ENCODE data around the gene SLC7A11. TPM values are rescaled to one million over a fixed set of nuclear protein-coding genes. Genes with fewer than 3 reads are reported as not detected.

SLC7A11 gene
- total and polyA plus RNA-seq, 2 of the 4 experiments (the other 2 are of a cell fraction): 8.3 to 24.7 TPM

GRCh38 chr4:138200236-138200590 is 41.9 kb downstream of the SLC7A11 start:
- ATAC-seq (ENCODE audit: low read depth): no peak
- WGBS, 2 experiments (ENCODE audit: extremely low coverage in 2 of 2, insufficient read length in 1 of 2): 50% methylated on average over 1 of the region's 1 CpG; no CpG with 5 or more reads in 1 of the 2 experiments

More at GRCh38 chr4:138200236-138200590, 41.9 kb downstream of the SLC7A11 start:
- H3K9ac ChIP-seq (ENCODE audit: low read depth, low read length): no peak overlapping the region
- no TSS peak for BruUV-seq (replicated peaks)
- peaks cover 4% of the 10 kb centered on the region; the same call in 1 of the 2 replicates for H4K20me1 ChIP-seq (ENCODE audit: insufficient read depth, low read length)
- H3K9me1 ChIP-seq (ENCODE audit: insufficient read depth, low read length): peaks cover 9% of the 10 kb centered on the region; the same call in 1 of the 2 replicates
- H2AK5ac ChIP-seq (ENCODE audit: low read depth, low read length): no peak overlapping the region
- TF ChIP-seq RAD21 (IDR thresholded peaks at IDR 0.05; ENCODE audit: low read length) (no peak), CEBPB (IDR thresholded peaks at IDR 0.05; ENCODE audit: low read depth, low read length) (no peak), NFE2L2 (IDR thresholded peaks at IDR 0.05; ENCODE audit: low read depth, low read length) (no peak), USF2 (IDR thresholded peaks at IDR 0.05; ENCODE audit: low read depth, low read length) (no peak), MAZ (IDR thresholded peaks at IDR 0.05; ENCODE audit: borderline replicate concordance, low read depth, low read length) (no peak), POLR2A (IDR thresholded peaks at IDR 0.05; ENCODE audit: low read depth, low read length) (no peak), MXI1 (IDR thresholded peaks at IDR 0.05; ENCODE audit: borderline replicate concordance, low read depth, low read length) (no peak), RCOR1 (IDR thresholded peaks at IDR 0.05; ENCODE audit: insufficient replicate concordance, low read length) (no peak), ELK1 (IDR thresholded peaks at IDR 0.05; ENCODE audit: borderline replicate concordance, low read depth, low read length) (no peak), FOS (IDR thresholded peaks at IDR 0.05; ENCODE audit: low read depth, low read length) (no peak), CTCF (conservative IDR thresholded peaks at IDR 0.05; ENCODE audit: low read depth, low read length) (no peak), BHLHE40 (IDR thresholded peaks at IDR 0.05; ENCODE audit: low read depth, low read length) (no peak)
- no peak overlapping the region; a peak in 1 of 4 replicates for H4K8ac ChIP-seq (ENCODE audit: low read depth in 2 of 2, low read length in 2 of 2)
- no peak overlapping the region for H4K91ac ChIP-seq (ENCODE audit: insufficient read depth, low read depth, low read length)
- H3K4me1 ChIP-seq (ENCODE audit: control insufficient read depth, insufficient read depth, low read length): peaks cover 4% of the 10 kb centered on the region; the same call in 1 of the 2 replicates
- H3K4me3 ChIP-seq (ENCODE audit: insufficient read depth, low read depth, low read length): no peak overlapping the region
- no peak overlapping the region for H4K5ac ChIP-seq (ENCODE audit: low read depth, low read length)
- H2BK5ac ChIP-seq (ENCODE audit: low read depth, low read length, poor library complexity, severe bottlenecking): no peak overlapping the region
- intact Hi-C loops (cut with micrococcal nuclease) (no loop called here), dilution Hi-C loops (cut with HindIII; ENCODE audit: low sequenced_read_pairs, unreplicated experiment) (no loop called here), in situ Hi-C loops (cut with MboI; ENCODE audit: low sequenced_read_pairs) (loop anchor here (25.0 kb wide), 1 partner anchor 662 kb away; no protein-coding TSS in a partner anchor)
- CTCF ChIA-PET: no interaction called here
- H2BK120ac ChIP-seq (ENCODE audit: low read depth, low read length): no peak overlapping the region
- H3K27ac ChIP-seq (ENCODE audit: insufficient read depth, low read length): no peak overlapping the region
- H3K4ac ChIP-seq (ENCODE audit: low read depth, low read length): no peak overlapping the region
- H3K23ac ChIP-seq (ENCODE audit: low read depth, low read length): no peak overlapping the region
- H3K9me3 ChIP-seq (ENCODE audit: control insufficient read depth, insufficient read depth, low read length): no peaks in the 10 kb centered on the region
- H2AFZ ChIP-seq (replicated peaks; ENCODE audit: low read length, poor library complexity): no peak overlapping the region
- H3K18ac ChIP-seq (ENCODE audit: low read depth, low read length): no peak overlapping the region
- no peak overlapping the region for H2BK20ac ChIP-seq (ENCODE audit: low read depth, low read length)
- no peaks in the 10 kb centered on the region for H3K27me3 ChIP-seq (ENCODE audit: control insufficient read depth, insufficient read depth, low read length)
- no peak for DNase-seq
- no peak overlapping the region for H2BK15ac ChIP-seq (ENCODE audit: low read depth, low read length)
- H3K79me1 ChIP-seq (ENCODE audit: low read depth in 1 of 2, low read length in 2 of 2): peaks cover 15 to 21% of the 10 kb centered on the region in 2 experiments; a peak in 3 of 4 replicates
- POLR2A ChIA-PET (ENCODE audit: unreplicated experiment): no interaction called here
- no peak overlapping the region for H3K14ac ChIP-seq (replicated peaks; ENCODE audit: low read depth, low read length)
- H2AK9ac ChIP-seq (replicated peaks; ENCODE audit: low read depth, low read length, poor library complexity): no peak overlapping the region
- peaks cover 12% of the 10 kb centered on the region for H3K36me3 ChIP-seq (ENCODE audit: control insufficient read depth, insufficient read depth, low read length)
- H3K4me2 ChIP-seq (ENCODE audit: low read depth, low read length): no peak overlapping the region
- no peak overlapping the region for H3K56ac ChIP-seq (ENCODE audit: extremely low read depth, insufficient read depth, low read length)

Data from IMR-90 (cell line).